CD4-positive, alpha-beta T cell treated with Interleukin-4 for 4 hours (primary cell): Measurements from ENCODE around the gene MXRA7.

Experiments
- DNase-seq: peaks from one replicate; pipeline ENCODE4 v3.0.0-alpha.2; 2020

MXRA7 gene

GRCh38 chr17:76672892-76673291, 37.9 kb downstream of the MXRA7 start:
- DNase-seq: no peak

- DNase-seq: no peak
Measured at GRCh38 chr17:76672270-76672851, 38.4 kb downstream of the MXRA7 start.

- no peak for DNase-seq
Measured at GRCh38 chr17:76671912-76672262, 38.9 kb downstream of the MXRA7 start.

GRCh38 chr17:76671123-76671911, 39.4 kb downstream of the MXRA7 start:
- peak; percentile 100 for DNase-seq

- DNase-seq: no peak
Measured at GRCh38 chr17:76670718-76671122, 40.0 kb downstream of the MXRA7 start.

GRCh38 chr17:76670020-76670717, 40.6 kb downstream of the MXRA7 start:
- DNase-seq: no peak

- no peak for DNase-seq
Measured at GRCh38 chr17:76667786-76668453, 42.8 kb downstream of the MXRA7 start.

- DNase-seq: no peak
Measured at GRCh38 chr17:76667491-76667755, 43.3 kb downstream of the MXRA7 start.

GRCh38 chr17:76660656-76661042, 50.1 kb downstream of the MXRA7 start:
- no peak for DNase-seq

- peak; percentile 81 for DNase-seq
Measured at GRCh38 chr17:76659928-76660655, 50.7 kb downstream of the MXRA7 start.

- DNase-seq: no peak
Measured at GRCh38 chr17:76658242-76658662, 52.5 kb downstream of the MXRA7 start.

GRCh38 chr17:76657505-76658241, 53.1 kb downstream of the MXRA7 start:
- DNase-seq: no peak

- no peak for DNase-seq
Measured at GRCh38 chr17:76654408-76654807, 56.4 kb downstream of the MXRA7 start.

- no peak for DNase-seq
Measured at GRCh38 chr17:76650504-76650903, 60.3 kb downstream of the MXRA7 start.

GRCh38 chr17:76646712-76647111, 64.1 kb downstream of the MXRA7 start:
- no peak for DNase-seq

GRCh38 chr17:76645481-76645880, 65.3 kb downstream of the MXRA7 start:
- no peak for DNase-seq

- DNase-seq: no peak
Measured at GRCh38 chr17:76644995-76645394, 65.8 kb downstream of the MXRA7 start.

GRCh38 chr17:76643553-76644148, 67.1 kb downstream of the MXRA7 start, which contains the start of gene ST6GALNAC1:
Gene ST6GALNAC1 (minus strand): TSS chr17:76643757. CDS start chr17:76643638, 119 bp downstream.
- DNase-seq: peak; percentile 49

GRCh38 chr17:76642994-76643393, 67.8 kb downstream of the MXRA7 start:
- DNase-seq: no peak

- DNase-seq: no peak
Measured at GRCh38 chr17:76642032-76642561, 68.7 kb downstream of the MXRA7 start.

- DNase-seq: no peak
Measured at GRCh38 chr17:76641501-76641900, 69.3 kb downstream of the MXRA7 start.
